ENCODE data around the gene COPS4.

GRCh38 chr4:83067058-83067639, 32.2 kb downstream of the COPS4 start:
- TF ChIP-seq POLR2A (IDR thresholded peaks at IDR 0.05) (no peak), CTCF (IDR thresholded peaks at IDR 0.05) (no peak)
